Loucy (cell line): Measurements from ENCODE around the gene MYOF.

ENCODE experiments used
- H2AFZ ChIP-seq: fragments of 200-600 bp; sonication (generic); 2 replicates; pipeline ENCODE4 v1.6.0; 2016; ENCODE audit warnings: antibody characterized with exemption, mild to moderate bottlenecking, low read length, moderate library complexity
- H3F3A ChIP-seq: fragments of 200-600 bp; 2 replicates; pipeline ENCODE4 v1.6.0; 2016; ENCODE audit warnings: antibody characterized with exemption, low read depth, mild to moderate bottlenecking
- H3K27me3 ChIP-seq: fragments of 200-600 bp; sonication (generic); 2 replicates; pipeline ENCODE4 v1.6.1; 2014; ENCODE audit warnings: low read length, mild to moderate bottlenecking; ENCODE audit not compliant: insufficient read depth, poor library complexity, severe bottlenecking
- H3K36me3 ChIP-seq: fragments of 200-600 bp; sonication (generic); 2 replicates; pipeline ENCODE4 v1.6.1; 2016; ENCODE audit warnings: low read length; ENCODE audit not compliant: insufficient read depth
- H3K4me1 ChIP-seq: fragments of 200-600 bp; sonication (generic); 2 replicates; pipeline ENCODE4 v1.5.1; 2014; ENCODE audit warnings: low read length, mild to moderate bottlenecking; ENCODE audit not compliant: insufficient read depth, poor library complexity, severe bottlenecking
- H3K4me2 ChIP-seq: fragments of 200-600 bp; sonication (generic); 2 replicates; pipeline ENCODE4 v1.6.0; 2014; ENCODE audit warnings: antibody characterized with exemption, low read length, low read depth, mild to moderate bottlenecking; ENCODE audit not compliant: poor library complexity, severe bottlenecking
- H3K4me3 ChIP-seq: fragments of 200-600 bp; sonication (generic); 2 replicates; pipeline ENCODE4 v1.5.1; 2014; ENCODE audit warnings: low read length, mild to moderate bottlenecking, mixed read lengths; ENCODE audit not compliant: poor library complexity, severe bottlenecking
- H3K79me2 ChIP-seq: fragments of 200-600 bp; sonication (generic); 2 replicates; pipeline ENCODE4 v1.6.1; 2014; ENCODE audit warnings: low read length; ENCODE audit not compliant: insufficient read depth
- H3K9ac ChIP-seq: fragments of 200-600 bp; sonication (generic); 2 replicates; pipeline ENCODE4 v1.6.0; 2014; ENCODE audit warnings: mild to moderate bottlenecking, low read depth, low read length, moderate library complexity; ENCODE audit not compliant: poor library complexity, severe bottlenecking
- H3K9me2 ChIP-seq: fragments of 200-600 bp; sonication (generic); replicated peaks from 2 replicates; pipeline ENCODE4 v1.6.1; 2016; ENCODE audit warnings: low read depth, low read length, mixed read lengths
- H3K9me3 ChIP-seq: fragments of 200-600 bp; sonication (generic); 2 replicates; pipeline ENCODE4 v1.6.1; 2014; ENCODE audit warnings: mild to moderate bottlenecking, antibody characterized with exemption, low read length, low read depth; ENCODE audit not compliant: insufficient read depth
- H4K20me1 ChIP-seq: fragments of 200-600 bp; sonication (generic); 2 replicates; pipeline ENCODE4 v1.6.0; 2014; ENCODE audit warnings: antibody characterized with exemption, low read length, mild to moderate bottlenecking; ENCODE audit not compliant: insufficient read depth, poor library complexity, severe bottlenecking
- CTCF ChIP-seq: fragments of 200-600 bp; sonication (generic); conservative IDR thresholded peaks from 2 replicates; pipeline ENCODE4 v1.5.1; 2014; ENCODE audit warnings: mild to moderate bottlenecking, antibody characterized with exemption, low read length
- EZH2phosphoT487 ChIP-seq: fragments of 200-600 bp; IDR thresholded peaks from 2 replicates; pipeline ENCODE4 v1.6.1; 2018; ENCODE audit warnings: antibody characterized with exemption, mild to moderate bottlenecking, moderate library complexity, borderline replicate concordance

MYOF gene

GRCh38 chr10:93425861-93426260 lies 56.3 kb downstream of the MYOF start:
- Histone ChIP-seq H3K79me2 (no peaks in the 10 kb centered on the region), H2AFZ (no peak overlapping the region)
- TF ChIP-seq EZH2phosphoT487 (no peak), CTCF (no peak)

GRCh38 chr10:93422118-93422517 lies 60.0 kb downstream of the MYOF start:
- Histone ChIP-seq H3K9ac (no peak overlapping the region), H4K20me1 (no peaks in the 10 kb centered on the region), H2AFZ (no peak overlapping the region), H3K36me3 (no peaks in the 10 kb centered on the region), H3K9me3 (no peaks in the 10 kb centered on the region), H3K9me2 (no peaks in the 10 kb centered on the region), H3K4me3 (no peak overlapping the region), H3K4me1 (no peaks in the 10 kb centered on the region), H3K79me2 (no peaks in the 10 kb centered on the region), H3F3A (no peaks in the 10 kb centered on the region), H3K27me3 (no peaks in the 10 kb centered on the region), H3K4me2 (no peak overlapping the region)
- no peak for TF ChIP-seq CTCF
- TF ChIP-seq EZH2phosphoT487, result no peak

More at GRCh38 chr10:93425861-93426260, 56.3 kb downstream of the MYOF start:
- Histone ChIP-seq H3K4me3 (no peak overlapping the region), H4K20me1 (no peaks in the 10 kb centered on the region), H3K27me3 (no peaks in the 10 kb centered on the region), H3K9ac (no peak overlapping the region), H3K36me3 (no peaks in the 10 kb centered on the region), H3F3A (no peaks in the 10 kb centered on the region), H3K4me2 (no peak overlapping the region), H3K4me1 (no peaks in the 10 kb centered on the region), H3K9me3 (no peaks in the 10 kb centered on the region), H3K9me2 (no peaks in the 10 kb centered on the region)

GRCh38 chr10:93420944-93421825 lies 60.9 kb downstream of the MYOF start:
- no peak overlapping the region for H2AFZ ChIP-seq
- no peak overlapping the region for H3K4me3 ChIP-seq
- H3K79me2 ChIP-seq, result no peaks in the 10 kb centered on the region
- TF ChIP-seq CTCF, result no peak
- TF ChIP-seq EZH2phosphoT487, result no peak
- no peaks in the 10 kb centered on the region for H3F3A ChIP-seq
- H3K36me3 ChIP-seq, result no peaks in the 10 kb centered on the region
- no peaks in the 10 kb centered on the region for H3K9me2 ChIP-seq
- H3K4me2 ChIP-seq, result no peak overlapping the region
- no peak overlapping the region for H3K9ac ChIP-seq
- H4K20me1 ChIP-seq, result no peaks in the 10 kb centered on the region
- no peaks in the 10 kb centered on the region for H3K4me1 ChIP-seq
- no peaks in the 10 kb centered on the region for H3K9me3 ChIP-seq
- no peaks in the 10 kb centered on the region for H3K27me3 ChIP-seq
